ENCODE measurements around the gene SPSB3. TPM values are rescaled to one million over a fixed set of nuclear protein-coding genes. Genes with fewer than 3 reads are reported as not detected.

The SPSB3 gene
- polyA plus RNA-seq, 1 experiment, result 36.5 TPM

DNA sequence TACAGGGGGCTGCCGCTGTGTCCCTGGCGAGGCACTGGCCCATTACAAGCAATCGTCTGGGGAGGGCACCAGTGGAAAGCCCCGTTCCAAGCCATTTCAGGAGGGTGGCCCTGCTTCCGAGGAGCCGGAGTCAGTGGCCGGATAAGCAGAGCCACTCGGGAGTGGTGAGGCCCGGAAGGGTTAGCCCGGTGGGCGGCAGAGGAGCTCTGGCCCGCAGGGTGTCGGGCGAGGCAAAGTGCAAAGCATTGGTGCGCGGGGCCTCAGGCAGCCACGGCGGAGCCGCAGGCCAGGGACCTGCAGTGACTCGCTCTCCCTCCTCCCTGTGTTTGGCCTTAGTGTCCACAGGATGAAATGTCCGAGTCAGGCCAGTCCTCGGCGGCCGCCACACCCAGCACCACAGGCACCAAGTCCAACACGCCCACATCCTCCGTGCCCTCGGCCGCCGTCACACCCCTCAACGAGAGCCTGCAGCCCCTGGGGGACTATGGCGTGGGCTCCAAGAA lies 35.6 kb downstream of the SPSB3 start:
- H3K36me3 ChIP-seq (ENCODE audit: control insufficient read depth, insufficient read depth, low read length), result peaks cover 37% of the 10 kb centered on the region
- ChIA-PET POLR2A (no interaction called here), CTCF (interaction anchor here (1.5 kb wide), 1 partner anchor 12 kb away, joined by 3 read pairs; no protein-coding TSS in a partner anchor)
- H3K4me3 ChIP-seq (ENCODE audit: low read depth, low read length), result no peak overlapping the region
- DNase-seq (ENCODE audit: low read depth), result no peak
- TF ChIP-seq, protein P1, sequence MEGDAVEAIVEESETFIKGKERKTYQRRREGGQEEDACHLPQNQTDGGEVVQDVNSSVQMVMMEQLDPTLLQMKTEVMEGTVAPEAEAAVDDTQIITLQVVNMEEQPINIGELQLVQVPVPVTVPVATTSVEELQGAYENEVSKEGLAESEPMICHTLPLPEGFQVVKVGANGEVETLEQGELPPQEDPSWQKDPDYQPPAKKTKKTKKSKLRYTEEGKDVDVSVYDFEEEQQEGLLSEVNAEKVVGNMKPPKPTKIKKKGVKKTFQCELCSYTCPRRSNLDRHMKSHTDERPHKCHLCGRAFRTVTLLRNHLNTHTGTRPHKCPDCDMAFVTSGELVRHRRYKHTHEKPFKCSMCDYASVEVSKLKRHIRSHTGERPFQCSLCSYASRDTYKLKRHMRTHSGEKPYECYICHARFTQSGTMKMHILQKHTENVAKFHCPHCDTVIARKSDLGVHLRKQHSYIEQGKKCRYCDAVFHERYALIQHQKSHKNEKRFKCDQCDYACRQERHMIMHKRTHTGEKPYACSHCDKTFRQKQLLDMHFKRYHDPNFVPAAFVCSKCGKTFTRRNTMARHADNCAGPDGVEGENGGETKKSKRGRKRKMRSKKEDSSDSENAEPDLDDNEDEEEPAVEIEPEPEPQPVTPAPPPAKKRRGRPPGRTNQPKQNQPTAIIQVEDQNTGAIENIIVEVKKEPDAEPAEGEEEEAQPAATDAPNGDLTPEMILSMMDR (IDR thresholded peaks at IDR 0.05; ENCODE audit: insufficient read depth, low read depth, low read length), result no peak
- no peaks in the 10 kb centered on the region for H3K27me3 ChIP-seq (ENCODE audit: control insufficient read depth, insufficient read depth, low read length)

DNA sequence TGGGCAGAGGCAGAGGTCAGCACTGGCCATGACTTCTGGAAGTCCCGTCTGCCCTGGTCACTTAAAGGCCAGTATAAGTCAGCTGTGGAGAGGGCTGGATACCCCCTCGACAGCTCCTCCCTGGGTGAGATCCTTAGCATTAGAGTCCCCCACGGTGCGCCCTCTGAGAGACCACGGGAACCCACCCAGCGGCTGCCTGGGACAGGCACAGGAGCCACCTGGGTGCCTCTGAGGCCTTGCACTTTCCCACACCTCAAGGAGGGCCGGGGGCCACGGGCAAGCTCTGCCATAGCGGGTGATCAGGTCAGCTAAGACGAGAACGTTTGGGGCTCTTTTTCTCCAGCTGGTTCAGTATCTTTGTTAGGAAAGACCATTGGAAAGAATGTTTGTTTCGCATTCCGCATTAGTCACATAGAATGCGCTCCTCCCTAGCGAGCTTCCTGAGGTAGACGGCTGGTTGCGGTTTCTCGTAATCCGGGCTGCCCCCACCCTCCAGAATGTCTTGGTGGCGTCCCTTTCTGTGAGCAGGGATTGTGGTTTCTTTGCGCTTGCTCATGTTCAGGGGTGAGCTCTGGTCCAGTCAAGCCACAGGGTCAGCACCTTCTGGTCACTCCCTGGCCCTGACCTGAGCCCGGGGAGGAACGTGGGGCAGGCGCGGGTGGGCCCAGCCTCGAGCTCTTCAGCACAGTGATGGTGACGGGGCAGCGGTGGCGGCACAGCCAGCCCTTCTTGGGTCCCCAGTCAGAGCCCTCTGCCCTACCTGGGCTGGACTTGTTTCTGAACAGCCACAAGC lies 36.3 kb downstream of the SPSB3 start:
- H3K27me3 ChIP-seq (ENCODE audit: control insufficient read depth, insufficient read depth, low read length), result no peaks in the 10 kb centered on the region
- POLR2A ChIA-PET, result no interaction called here
- TF ChIP-seq, protein P1 (IDR thresholded peaks at IDR 0.05; ENCODE audit: insufficient read depth, low read depth, low read length), result no peak
- CTCF ChIA-PET, result interaction anchor here (0.7 to 1.5 kb wide), 5 partner anchors 12 to 40 kb away, joined by 3 to 5 read pairs (median 3); partner anchors contain the start of genes EME2, MAPK8IP3 and MRPS34
- no peak overlapping the region for H3K4me3 ChIP-seq (ENCODE audit: low read depth, low read length)
- peaks cover 36% of the 10 kb centered on the region for H3K36me3 ChIP-seq (ENCODE audit: control insufficient read depth, insufficient read depth, low read length)
- DNase-seq (ENCODE audit: low read depth), result peak; percentile 37

DNA sequence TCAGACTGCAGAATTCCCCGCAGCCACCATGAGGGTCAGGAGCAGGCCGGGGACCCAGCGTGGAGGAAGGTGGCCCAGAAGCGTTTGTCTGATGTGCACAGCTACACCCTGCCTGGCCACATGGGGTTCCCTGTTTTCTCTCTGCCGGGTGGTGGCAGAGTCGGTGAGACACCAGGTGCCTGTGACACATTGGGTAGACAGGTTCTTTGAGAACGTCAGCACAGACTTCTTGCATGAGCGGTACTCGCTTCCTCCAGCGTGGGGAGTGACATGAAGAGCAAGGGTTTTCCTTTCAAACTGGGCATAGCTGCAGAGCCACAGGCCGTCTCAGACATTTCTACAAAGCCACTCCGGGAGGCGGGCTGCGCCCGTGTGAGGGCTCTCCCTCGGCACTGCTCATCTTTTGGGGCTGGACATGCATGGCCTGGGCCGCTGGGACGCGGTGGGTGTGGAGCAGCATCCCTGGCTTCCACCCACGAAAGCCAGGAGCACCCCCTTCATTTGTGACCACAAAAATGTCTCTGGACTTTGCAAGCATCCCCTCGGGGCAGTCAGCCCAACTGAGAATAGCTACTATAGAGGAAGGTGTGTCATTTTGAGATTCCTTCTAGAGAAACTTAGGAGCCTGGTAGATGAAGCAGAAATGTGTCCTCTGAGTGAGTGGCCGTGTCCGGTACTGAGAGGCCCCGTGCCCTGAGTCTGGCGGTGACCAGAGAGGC lies 37.0 kb downstream of the SPSB3 start:
- DNase-seq (ENCODE audit: low read depth), result peak; percentile 75
- ChIA-PET CTCF (interaction anchor here (0.7 to 1.4 kb wide), 4 partner anchors 12 to 39 kb away, joined by 3 to 5 read pairs (median 3); partner anchors contain the start of genes EME2, MAPK8IP3 and MRPS34), POLR2A (no interaction called here)
- TF ChIP-seq, protein P1 (IDR thresholded peaks at IDR 0.05; ENCODE audit: insufficient read depth, low read depth, low read length), result no peak
- peaks cover 38% of the 10 kb centered on the region for H3K36me3 ChIP-seq (ENCODE audit: control insufficient read depth, insufficient read depth, low read length)
- no peaks in the 10 kb centered on the region for H3K27me3 ChIP-seq (ENCODE audit: control insufficient read depth, insufficient read depth, low read length)
- no peak overlapping the region for H3K4me3 ChIP-seq (ENCODE audit: low read depth, low read length)

DNA sequence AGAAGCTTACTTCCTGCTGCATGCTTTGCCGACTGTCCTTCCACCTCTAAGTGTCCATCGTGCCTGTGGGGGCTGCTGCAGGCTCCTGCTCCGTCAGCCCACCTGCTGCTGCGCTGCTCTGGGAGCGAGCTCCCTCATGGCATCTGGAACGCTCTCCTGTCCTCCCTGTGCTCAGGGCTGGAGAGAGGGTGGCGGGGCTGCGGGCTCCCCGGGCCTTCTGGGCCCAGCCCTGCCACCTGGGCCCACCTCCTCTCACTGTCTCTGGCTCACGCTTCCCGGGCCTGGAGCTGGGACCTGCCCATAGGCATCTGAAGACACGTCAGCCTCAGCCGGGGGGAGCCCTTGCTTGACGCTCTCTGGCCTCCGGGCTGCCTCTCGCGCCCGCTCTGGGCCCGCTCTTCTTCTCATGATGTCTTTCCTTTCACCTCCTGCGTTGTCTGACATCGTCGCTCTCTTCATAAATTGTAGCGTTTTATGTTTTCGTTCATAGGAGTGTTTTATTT lies 38.0 kb downstream of the SPSB3 start:
- no peak for DNase-seq (ENCODE audit: low read depth)
- H3K4me3 ChIP-seq (ENCODE audit: low read depth, low read length), result no peak overlapping the region
- no peaks in the 10 kb centered on the region for H3K27me3 ChIP-seq (ENCODE audit: control insufficient read depth, insufficient read depth, low read length)
- POLR2A ChIA-PET, result no interaction called here
- CTCF ChIA-PET, result interaction anchor here (0.8 to 0.9 kb wide), 2 partner anchors 20 to 38 kb away, joined by 3 read pairs; partner anchors contain the start of gene MAPK8IP3
- H3K36me3 ChIP-seq (ENCODE audit: control insufficient read depth, insufficient read depth, low read length), result peaks cover 35% of the 10 kb centered on the region
- TF ChIP-seq, protein P1 (IDR thresholded peaks at IDR 0.05; ENCODE audit: insufficient read depth, low read depth, low read length), result no peak

Measured in BJ (cell line).